Neural cell (in vitro differentiated cells): ENCODE results near the gene ZBTB21. TPM values are rescaled to one million over a fixed set of nuclear protein-coding genes. Genes with fewer than 3 reads are reported as not detected.

Experiments
- H2AFZ ChIP-seq: fragments of 200-600, 300-800 bp; sonication (generic), shearing (Covaris generic); 2 replicates; pipeline ENCODE4 v1.6.0; 2014; ENCODE audit warnings: low read depth, mild to moderate bottlenecking, antibody characterized with exemption, low read length, moderate library complexity
- H3F3A ChIP-seq: fragments of 200-600 bp; shearing (Covaris generic); 2 replicates; pipeline ENCODE4 v1.6.1; 2016; ENCODE audit warnings: mild to moderate bottlenecking, moderate library complexity, mixed read lengths, antibody characterized with exemption, low read length; ENCODE audit not compliant: insufficient read depth, poor library complexity, severe bottlenecking
- H3K27ac ChIP-seq: fragments of 200-600, 300-800 bp; sonication (generic), shearing (Covaris generic); 2 replicates; pipeline ENCODE4 v1.5.1; 2014; ENCODE audit warnings: mild to moderate bottlenecking, low read length, moderate library complexity
- H3K27me3 ChIP-seq: fragments of 300-800, 200-600 bp; sonication (generic), shearing (Covaris generic); 2 replicates; pipeline ENCODE4 v1.6.0; 2014; ENCODE audit warnings: mild to moderate bottlenecking, low read depth, low read length, moderate library complexity; ENCODE audit not compliant: insufficient read depth
- H3K36me3 ChIP-seq: fragments of 300-800, 200-600 bp; sonication (generic), shearing (Covaris generic); 2 replicates; pipeline ENCODE4 v1.5.1; 2014; ENCODE audit warnings: mild to moderate bottlenecking, antibody characterized with exemption, low read length, moderate library complexity; ENCODE audit not compliant: insufficient read depth
- H3K4me2 ChIP-seq: fragments of 300-800, 200-600 bp; sonication (generic), shearing (Covaris generic); 2 replicates; pipeline ENCODE4 v1.6.0; 2014; ENCODE audit warnings: mild to moderate bottlenecking, low read length
- H3K4me3 ChIP-seq: fragments of 300-800, 200-600 bp; sonication (generic), shearing (Covaris generic); 2 replicates; pipeline ENCODE4 v1.5.1; 2014; ENCODE audit warnings: mild to moderate bottlenecking, low read length, moderate library complexity
- H3K79me2 ChIP-seq: fragments of 200-600 bp; shearing (Covaris generic); replicated peaks from 2 replicates; pipeline ENCODE4 v1.6.0; 2014; ENCODE audit warnings: mild to moderate bottlenecking, low read length, moderate library complexity; ENCODE audit not compliant: insufficient read depth
- H3K9ac ChIP-seq: fragments of 300-800, 200-600 bp; sonication (generic), shearing (Covaris generic); 2 replicates; pipeline ENCODE4 v1.6.1; 2016; ENCODE audit warnings: mild to moderate bottlenecking, low read length, mixed read lengths
- H3K9me2 ChIP-seq: fragments of 200-600 bp; shearing (Covaris generic); 2 replicates; pipeline ENCODE4 v1.6.1; 2016; ENCODE audit warnings: mild to moderate bottlenecking, low read length, mixed read lengths; ENCODE audit not compliant: insufficient read depth
- H3K9me3 ChIP-seq: fragments of 200-600, 300-800 bp; sonication (generic), shearing (Covaris generic); 2 replicates; pipeline ENCODE4 v1.6.1; 2016; ENCODE audit warnings: mild to moderate bottlenecking, mixed run types, low read length, moderate library complexity, mixed read lengths
- H4K20me1 ChIP-seq: fragments of 200-600 bp; shearing (Covaris generic); 2 replicates; pipeline ENCODE4 v1.6.1; 2016; ENCODE audit warnings: mild to moderate bottlenecking, mixed run types; ENCODE audit not compliant: insufficient read depth
- EP300 ChIP-seq: fragments of 450-650 bp; conservative IDR thresholded peaks from 2 replicates; pipeline ENCODE4 v1.6.1; 2014; ENCODE audit warnings: antibody characterized with exemption, mild to moderate bottlenecking, moderate library complexity; ENCODE audit not compliant: poor library complexity, severe bottlenecking
- EZH2 ChIP-seq: fragments of 200-600, 300-800 bp; shearing (Covaris generic), sonication (generic); IDR thresholded peaks from 2 replicates; pipeline ENCODE4 v1.6.1; 2014; ENCODE audit warnings: antibody characterized with exemption, low read length, borderline replicate concordance, mild to moderate bottlenecking; ENCODE audit not compliant: insufficient read depth, poor library complexity, severe bottlenecking
- MXI1 ChIP-seq: fragments of 450-650 bp; conservative IDR thresholded peaks from 2 replicates; pipeline ENCODE4 v1.6.1; 2014; ENCODE audit warnings: antibody characterized with exemption, mild to moderate bottlenecking; ENCODE audit not compliant: poor library complexity, severe bottlenecking
- POLR2AphosphoS5 ChIP-seq: IDR thresholded peaks from 2 replicates; pipeline ENCODE4 v1.6.1; 2012
- RAD21 ChIP-seq: fragments of 450-650 bp; conservative IDR thresholded peaks from 2 replicates; pipeline ENCODE4 v1.6.1; 2014; ENCODE audit warnings: antibody characterized with exemption, mild to moderate bottlenecking, moderate library complexity
- SMC3 ChIP-seq: fragments of 450-650 bp; conservative IDR thresholded peaks from 2 replicates; pipeline ENCODE4 v1.6.1; 2014; ENCODE audit warnings: antibody characterized with exemption, mild to moderate bottlenecking, moderate library complexity; ENCODE audit not compliant: poor library complexity
- TAF1 ChIP-seq: IDR thresholded peaks from 2 replicates; pipeline ENCODE4 v1.6.1; 2012; ENCODE audit warnings: low read depth
- polyA plus RNA-seq: library from polyadenylated mRNA; depleted of rRNA; stranded (reverse); fragments of >200 nt; gene quantifications from 2 replicates; pipeline ENCODE4 v1.2.3, GENCODE V29; 2014
- TF ChIP-seq, protein P1 (sequence below): IDR thresholded peaks from 2 replicates; pipeline ENCODE4 v1.6.1; 2012; ENCODE audit warnings: borderline replicate concordance
- TF ChIP-seq, protein P2 (sequence below): fragments of 450-650 bp; IDR thresholded peaks from 2 replicates; pipeline ENCODE4 v1.5.1; 2014; ENCODE audit warnings: antibody characterized with exemption, mild to moderate bottlenecking, moderate library complexity; ENCODE audit not compliant: poor library complexity, severe bottlenecking

The ZBTB21 gene
- polyA plus RNA-seq, 1 donor from 2014 or later, result 8.0 TPM

DNA sequence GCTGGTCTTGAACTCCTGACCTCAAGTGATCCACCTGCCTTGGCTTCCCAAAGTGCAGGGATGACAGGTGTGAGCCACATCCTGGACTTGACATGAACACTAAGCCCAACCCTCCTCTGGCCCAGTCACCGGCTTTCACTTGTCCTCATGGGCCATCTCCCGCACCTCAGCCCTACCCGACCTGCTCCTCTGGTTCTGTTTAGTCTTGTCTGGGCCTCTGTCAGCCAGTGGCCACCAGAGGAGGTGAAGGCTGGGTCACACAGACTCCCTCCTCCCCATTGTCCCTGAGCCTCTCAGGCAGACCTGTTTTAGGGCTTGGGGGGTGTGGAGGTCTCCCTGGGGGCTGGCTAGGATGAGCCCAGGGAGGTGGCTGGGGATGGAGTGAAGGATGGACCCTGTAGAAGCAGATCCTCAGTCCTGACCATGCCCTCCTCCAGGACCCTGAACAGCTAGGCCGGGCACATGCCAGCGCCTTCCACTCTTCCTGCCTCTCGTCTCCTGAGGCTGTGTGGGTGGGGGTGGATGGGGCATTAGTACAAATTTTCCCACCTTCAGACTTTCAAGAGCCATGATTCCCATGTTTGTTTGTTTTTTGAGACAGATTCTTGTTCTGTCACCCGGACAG is 34.8 kb upstream of the ZBTB21 start:
- no peaks in the 10 kb centered on the region for H3K9me2 ChIP-seq
- H3K79me2 ChIP-seq, result no peaks in the 10 kb centered on the region
- no peaks in the 10 kb centered on the region for H3K27me3 ChIP-seq
- H3F3A ChIP-seq, result no peaks in the 10 kb centered on the region
- no peak overlapping the region for H2AFZ ChIP-seq
- no peaks in the 10 kb centered on the region for H4K20me1 ChIP-seq
- H3K36me3 ChIP-seq, result no peaks in the 10 kb centered on the region
- TF ChIP-seq EP300, result no peak
- TF ChIP-seq, protein P1, sequence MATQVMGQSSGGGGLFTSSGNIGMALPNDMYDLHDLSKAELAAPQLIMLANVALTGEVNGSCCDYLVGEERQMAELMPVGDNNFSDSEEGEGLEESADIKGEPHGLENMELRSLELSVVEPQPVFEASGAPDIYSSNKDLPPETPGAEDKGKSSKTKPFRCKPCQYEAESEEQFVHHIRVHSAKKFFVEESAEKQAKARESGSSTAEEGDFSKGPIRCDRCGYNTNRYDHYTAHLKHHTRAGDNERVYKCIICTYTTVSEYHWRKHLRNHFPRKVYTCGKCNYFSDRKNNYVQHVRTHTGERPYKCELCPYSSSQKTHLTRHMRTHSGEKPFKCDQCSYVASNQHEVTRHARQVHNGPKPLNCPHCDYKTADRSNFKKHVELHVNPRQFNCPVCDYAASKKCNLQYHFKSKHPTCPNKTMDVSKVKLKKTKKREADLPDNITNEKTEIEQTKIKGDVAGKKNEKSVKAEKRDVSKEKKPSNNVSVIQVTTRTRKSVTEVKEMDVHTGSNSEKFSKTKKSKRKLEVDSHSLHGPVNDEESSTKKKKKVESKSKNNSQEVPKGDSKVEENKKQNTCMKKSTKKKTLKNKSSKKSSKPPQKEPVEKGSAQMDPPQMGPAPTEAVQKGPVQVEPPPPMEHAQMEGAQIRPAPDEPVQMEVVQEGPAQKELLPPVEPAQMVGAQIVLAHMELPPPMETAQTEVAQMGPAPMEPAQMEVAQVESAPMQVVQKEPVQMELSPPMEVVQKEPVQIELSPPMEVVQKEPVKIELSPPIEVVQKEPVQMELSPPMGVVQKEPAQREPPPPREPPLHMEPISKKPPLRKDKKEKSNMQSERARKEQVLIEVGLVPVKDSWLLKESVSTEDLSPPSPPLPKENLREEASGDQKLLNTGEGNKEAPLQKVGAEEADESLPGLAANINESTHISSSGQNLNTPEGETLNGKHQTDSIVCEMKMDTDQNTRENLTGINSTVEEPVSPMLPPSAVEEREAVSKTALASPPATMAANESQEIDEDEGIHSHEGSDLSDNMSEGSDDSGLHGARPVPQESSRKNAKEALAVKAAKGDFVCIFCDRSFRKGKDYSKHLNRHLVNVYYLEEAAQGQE, result no peak
- H3K9ac ChIP-seq, result no peak overlapping the region
- H3K4me2 ChIP-seq, result no peak overlapping the region
- H3K9me3 ChIP-seq, result no peaks in the 10 kb centered on the region
- H3K27ac ChIP-seq, result no peak overlapping the region
- no peak overlapping the region for H3K4me3 ChIP-seq

DNA sequence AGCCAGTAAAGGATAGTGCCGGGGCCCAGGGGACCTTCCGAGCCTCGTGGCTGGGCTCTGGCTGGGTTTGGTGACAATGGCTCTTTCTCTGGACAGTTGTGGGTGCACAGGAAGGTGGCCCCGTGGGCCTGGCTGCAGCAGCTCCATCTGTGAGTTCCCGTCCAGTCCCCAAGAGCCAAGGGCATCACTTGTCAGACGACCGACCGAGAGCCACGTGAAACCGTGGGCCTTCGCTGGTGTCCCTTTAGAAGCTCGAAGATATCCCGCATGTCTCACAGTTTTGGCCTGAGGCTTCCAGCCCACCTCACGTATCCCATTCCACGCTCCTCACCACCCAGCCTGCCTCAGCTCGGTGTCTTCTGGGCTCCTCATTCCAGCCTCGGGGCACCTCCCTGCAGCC is 33.8 kb upstream of the ZBTB21 start:
- Histone ChIP-seq H3K9me3 (no peaks in the 10 kb centered on the region), H3K4me2 (no peak overlapping the region), H3K79me2 (no peaks in the 10 kb centered on the region), H2AFZ (no peak overlapping the region), H3K27ac (no peak overlapping the region), H3K36me3 (no peaks in the 10 kb centered on the region), H3K4me3 (no peak overlapping the region), H3F3A (no peaks in the 10 kb centered on the region), H3K9me2 (no peaks in the 10 kb centered on the region), H4K20me1 (no peaks in the 10 kb centered on the region), H3K9ac (no peak overlapping the region), H3K27me3 (no peaks in the 10 kb centered on the region)
- TF ChIP-seq, protein P2, sequence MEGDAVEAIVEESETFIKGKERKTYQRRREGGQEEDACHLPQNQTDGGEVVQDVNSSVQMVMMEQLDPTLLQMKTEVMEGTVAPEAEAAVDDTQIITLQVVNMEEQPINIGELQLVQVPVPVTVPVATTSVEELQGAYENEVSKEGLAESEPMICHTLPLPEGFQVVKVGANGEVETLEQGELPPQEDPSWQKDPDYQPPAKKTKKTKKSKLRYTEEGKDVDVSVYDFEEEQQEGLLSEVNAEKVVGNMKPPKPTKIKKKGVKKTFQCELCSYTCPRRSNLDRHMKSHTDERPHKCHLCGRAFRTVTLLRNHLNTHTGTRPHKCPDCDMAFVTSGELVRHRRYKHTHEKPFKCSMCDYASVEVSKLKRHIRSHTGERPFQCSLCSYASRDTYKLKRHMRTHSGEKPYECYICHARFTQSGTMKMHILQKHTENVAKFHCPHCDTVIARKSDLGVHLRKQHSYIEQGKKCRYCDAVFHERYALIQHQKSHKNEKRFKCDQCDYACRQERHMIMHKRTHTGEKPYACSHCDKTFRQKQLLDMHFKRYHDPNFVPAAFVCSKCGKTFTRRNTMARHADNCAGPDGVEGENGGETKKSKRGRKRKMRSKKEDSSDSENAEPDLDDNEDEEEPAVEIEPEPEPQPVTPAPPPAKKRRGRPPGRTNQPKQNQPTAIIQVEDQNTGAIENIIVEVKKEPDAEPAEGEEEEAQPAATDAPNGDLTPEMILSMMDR, result no peak
- TF ChIP-seq TAF1, result no peak
- no peak for TF ChIP-seq POLR2AphosphoS5
- no peak for TF ChIP-seq SMC3
- TF ChIP-seq MXI1, result no peak
- no peak for TF ChIP-seq EZH2
- TF ChIP-seq, protein P1, result no peak
- no peak for TF ChIP-seq RAD21
- TF ChIP-seq EP300, result no peak
